LoVo (cell line): ENCODE measurements around the gene KRTAP9-4.
"Not testable (repeated sequence)": the region's sequence is repeated elsewhere in the genome, so short reads cannot be mapped to it uniquely, and the experiment has no call there.

ENCODE experiments used
- DNase-seq: peaks from one replicate; pipeline ENCODE4 v3.0.0-alpha.2; 2016; ENCODE audit warnings: low spot score

The KRTAP9-4 gene, protein sequence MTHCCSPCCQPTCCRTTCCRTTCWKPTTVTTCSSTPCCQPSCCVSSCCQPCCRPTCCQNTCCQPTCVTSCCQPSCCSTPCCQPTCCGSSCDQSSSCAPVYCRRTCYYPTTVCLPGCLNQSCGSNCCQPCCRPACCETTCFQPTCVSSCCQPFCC

DNA sequence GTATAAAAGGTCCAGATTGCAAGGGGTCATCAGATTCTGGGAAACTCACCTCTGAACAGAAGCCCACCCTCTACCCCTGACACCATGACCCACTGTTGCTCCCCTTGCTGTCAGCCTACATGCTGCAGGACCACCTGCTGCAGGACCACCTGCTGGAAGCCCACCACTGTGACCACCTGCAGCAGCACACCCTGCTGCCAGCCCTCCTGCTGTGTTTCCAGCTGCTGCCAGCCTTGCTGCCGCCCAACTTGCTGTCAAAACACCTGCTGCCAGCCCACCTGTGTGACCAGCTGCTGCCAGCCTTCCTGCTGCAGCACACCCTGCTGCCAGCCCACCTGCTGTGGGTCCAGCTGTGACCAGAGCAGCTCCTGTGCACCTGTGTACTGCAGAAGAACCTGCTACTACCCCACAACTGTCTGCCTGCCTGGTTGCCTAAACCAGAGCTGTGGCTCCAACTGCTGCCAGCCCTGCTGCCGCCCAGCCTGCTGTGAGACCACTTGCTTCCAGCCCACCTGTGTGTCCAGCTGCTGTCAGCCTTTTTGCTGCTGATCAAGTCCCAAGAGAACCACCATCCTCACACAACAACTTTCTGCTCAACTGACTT lies at the start of gene KRTAP9-4:
Gene KRTAP9-4, plus strand, starts transcription at position 51 of the 604 bp plus-strand sequence. Its CDS starts 34 bp downstream, at position 85.
- not testable (repeated sequence) for DNase-seq

DNA sequence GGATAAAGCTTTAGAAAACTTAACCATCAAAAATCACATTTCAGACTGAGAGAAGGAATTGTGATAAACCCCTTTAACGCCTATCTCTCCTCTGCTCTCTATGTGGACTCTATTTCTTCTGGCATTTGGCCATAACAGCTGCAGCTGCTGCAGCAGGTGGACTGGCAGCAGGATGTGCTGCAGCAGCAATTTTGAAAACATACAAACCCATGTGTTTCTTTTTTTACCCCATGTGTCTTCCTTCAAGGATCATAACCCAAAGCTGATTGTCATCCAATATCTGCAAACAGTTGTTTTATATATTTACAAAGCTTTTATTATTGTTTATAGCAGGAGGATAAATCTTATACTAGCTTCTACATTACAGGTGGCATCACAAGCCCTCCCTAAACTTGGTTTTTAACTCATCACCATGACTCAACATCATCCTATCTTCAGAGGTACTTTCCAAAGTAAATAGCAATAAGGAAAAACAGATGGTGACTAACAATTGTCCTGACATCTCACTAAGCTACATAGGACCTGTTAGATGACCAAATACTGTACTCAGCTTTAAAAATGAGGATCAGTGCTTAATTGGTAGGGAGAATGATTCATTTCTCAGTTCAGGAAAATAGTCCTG lies 37.5 kb upstream of the KRTAP9-4 start:
- DNase-seq = no peak

DNA sequence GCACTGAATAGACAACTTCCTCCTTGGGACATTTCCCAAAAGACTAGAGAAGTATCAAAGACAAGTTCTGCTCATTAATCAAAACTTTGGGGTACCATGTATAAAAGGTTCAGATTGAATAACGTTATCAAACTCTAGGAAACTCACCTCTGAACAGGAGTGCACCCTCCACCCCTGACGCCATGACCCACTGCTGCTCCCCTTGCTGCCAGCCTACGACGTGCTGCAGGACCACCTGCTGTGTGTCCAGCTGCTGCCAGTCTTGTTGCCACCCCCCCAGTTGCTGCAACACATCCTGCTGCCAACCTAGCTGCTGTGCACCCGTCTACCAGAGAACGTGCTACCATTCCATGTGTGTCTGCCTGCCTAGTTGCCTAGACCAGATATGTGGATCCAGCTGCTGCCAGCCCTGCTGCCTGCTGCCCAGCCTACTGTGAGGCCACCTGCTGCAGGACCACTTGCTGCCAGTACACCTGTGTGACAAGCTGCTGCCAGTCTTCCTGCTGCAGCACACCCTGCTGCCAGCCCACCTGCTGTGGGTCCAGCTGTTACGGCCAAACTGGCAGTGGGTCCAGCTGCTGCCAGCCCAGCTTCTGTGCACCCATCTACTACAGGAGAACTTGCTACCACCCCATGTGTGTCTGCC lies 36.8 kb upstream of the KRTAP9-4 start:
- no peak for DNase-seq

DNA sequence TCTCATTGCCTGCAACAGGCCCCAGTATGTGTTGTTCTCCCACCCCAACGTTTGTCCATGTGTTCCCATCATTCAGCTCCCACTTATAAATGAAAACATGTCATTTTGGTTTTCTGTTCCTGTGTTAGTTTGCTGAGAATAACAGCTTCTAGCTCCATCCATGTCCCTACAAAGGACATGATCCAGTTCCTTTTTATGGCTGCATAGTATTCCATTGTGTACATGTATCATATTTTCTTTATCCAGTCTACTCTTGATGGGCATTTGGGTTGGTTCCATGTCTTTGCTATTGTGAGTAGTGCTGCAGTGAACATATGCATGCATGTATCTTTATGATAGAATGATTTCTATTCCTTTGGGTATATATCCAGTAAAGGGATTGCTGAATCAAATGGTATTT lies 33.8 kb upstream of the KRTAP9-4 start:
- no peak for DNase-seq

DNA sequence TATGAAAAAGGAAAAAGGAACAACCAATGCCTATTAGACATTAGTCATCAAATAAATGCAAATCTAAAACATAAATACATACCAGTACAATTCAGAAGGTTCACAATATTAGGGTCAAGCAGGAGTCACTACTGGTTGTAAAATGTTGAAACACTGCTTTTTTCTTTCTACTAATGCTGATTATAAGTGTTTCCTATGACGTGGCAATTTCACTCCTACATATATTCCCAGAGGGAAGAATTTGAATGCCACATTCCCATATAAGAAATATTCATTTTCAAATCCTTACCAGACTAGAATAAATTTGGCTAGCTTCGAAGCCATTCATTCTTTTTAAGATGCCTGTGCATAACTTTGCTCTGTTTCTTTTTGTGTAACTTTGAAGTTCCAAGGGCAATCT lies 25.7 kb upstream of the KRTAP9-4 start:
- DNase-seq = no peak

DNA sequence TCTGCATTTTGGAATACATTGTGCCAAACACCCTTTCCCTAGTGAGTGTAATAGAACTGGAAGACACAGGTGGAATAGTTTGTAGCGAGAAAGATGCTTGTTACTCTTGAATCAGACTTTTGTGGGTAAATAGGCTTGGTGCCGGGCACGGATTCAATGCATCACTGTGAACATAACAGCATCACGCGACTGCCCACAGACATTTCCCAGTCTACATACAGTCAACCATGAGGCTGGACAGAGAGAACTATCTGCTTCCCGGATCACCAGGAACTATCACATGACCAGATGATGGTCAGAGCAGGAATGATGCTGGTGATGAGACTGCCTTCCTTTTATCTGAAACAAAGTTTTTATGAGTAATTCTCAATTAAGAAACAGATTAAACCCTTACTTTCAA lies 23.4 kb upstream of the KRTAP9-4 start:
- no peak for DNase-seq

DNA sequence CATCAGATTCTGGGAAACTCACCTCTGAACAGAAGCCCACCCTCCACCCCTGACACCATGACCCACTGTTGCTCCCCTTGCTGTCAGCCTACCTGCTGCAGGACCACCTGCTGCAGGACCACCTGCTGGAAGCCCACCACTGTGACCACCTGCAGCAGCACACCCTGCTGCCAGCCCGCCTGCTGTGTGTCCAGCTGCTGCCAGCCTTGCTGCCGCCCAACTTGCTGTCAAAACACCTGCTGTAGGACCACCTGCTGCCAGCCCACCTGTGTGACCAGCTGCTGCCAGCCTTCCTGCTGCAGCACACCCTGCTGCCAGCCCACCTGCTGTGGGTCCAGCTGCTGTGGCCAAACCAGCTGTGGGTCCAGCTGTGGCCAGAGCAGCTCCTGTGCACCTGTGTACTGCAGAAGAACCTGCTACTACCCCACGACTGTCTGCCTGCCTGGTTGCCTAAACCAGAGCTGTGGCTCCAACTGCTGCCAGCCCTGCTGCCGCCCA lies 22.8 kb upstream of the KRTAP9-4 start, which contains the start of gene KRTAP9-2:
Gene KRTAP9-2, plus strand, starts transcription at position 51 of the 498 bp plus-strand sequence. Its CDS starts 7 bp downstream, at position 58.
- not testable (repeated sequence) for DNase-seq

DNA sequence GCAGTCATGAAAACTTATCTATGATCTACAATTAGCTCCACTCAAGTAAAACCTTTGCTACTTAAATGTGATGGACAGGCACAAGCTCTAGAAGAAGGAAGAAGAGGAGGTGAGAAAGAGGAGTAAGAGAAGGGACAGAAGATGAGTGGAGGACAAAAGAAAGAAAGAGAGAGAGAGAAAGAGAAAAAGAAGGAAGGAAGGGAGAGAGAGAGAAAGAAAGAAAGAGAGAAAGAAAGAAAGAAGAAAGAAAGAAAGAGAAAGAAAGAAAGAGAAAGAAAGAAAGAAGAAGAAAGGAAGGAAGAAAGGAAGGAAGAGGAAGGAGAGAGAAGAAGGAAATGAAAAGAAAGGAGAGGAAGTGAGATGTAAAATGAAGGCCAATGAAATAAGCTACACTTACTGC lies 19.4 kb upstream of the KRTAP9-4 start:
- no peak for DNase-seq

DNA sequence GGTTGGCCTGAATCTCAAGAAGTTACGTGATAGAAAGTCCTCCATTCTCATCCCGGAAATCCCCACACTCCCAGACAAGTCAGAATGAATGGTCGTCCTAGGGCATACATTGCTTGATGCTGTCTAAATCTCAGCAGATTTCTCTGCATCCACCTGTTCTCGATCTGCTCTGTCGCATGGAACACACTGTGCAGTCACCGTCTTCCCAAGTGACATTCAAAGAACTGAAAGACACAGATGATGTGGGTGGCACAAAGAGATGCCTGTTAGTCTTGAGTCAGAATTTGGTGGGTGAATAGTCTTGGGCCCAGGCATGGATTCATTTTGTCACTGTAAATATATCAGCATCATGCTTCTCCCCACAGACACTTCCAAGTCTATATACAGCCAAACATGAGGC lies 17.8 kb upstream of the KRTAP9-4 start:
- DNase-seq = no peak

DNA sequence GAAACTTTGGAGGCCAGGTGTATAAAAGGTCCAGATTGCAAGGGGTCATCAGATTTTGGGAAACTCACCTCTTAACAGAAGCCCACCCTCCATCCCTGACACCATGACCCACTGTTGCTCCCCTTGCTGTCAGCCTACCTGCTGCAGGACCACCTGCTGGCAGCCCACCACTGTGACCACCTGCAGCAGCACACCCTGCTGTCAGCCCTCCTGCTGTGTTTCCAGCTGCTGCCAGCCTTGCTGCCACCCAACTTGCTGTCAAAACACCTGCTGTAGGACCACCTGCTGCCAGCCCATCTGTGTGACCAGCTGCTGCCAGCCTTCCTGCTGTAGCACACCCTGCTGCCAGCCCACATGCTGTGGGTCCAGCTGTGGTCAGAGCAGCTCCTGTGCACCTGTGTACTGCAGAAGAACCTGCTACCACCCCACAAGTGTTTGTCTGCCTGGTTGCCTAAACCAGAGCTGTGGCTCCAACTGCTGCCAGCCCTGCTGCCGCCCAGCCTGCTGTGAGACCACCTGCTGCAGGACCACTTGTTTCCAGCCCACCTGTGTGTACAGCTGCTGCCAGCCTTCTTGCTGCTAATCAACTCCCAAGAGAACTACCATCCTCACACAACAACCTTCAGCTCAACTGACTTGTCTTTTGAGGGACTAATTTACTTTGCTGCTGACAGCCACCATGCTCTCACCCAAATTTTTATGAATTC lies 16.9 kb upstream of the KRTAP9-4 start, which contains the start of gene KRTAP9-3:
Gene KRTAP9-3, plus strand, starts transcription at position 51 of the 707 bp plus-strand sequence. Its CDS starts 53 bp downstream, at position 104.
- not testable (repeated sequence) for DNase-seq

DNA sequence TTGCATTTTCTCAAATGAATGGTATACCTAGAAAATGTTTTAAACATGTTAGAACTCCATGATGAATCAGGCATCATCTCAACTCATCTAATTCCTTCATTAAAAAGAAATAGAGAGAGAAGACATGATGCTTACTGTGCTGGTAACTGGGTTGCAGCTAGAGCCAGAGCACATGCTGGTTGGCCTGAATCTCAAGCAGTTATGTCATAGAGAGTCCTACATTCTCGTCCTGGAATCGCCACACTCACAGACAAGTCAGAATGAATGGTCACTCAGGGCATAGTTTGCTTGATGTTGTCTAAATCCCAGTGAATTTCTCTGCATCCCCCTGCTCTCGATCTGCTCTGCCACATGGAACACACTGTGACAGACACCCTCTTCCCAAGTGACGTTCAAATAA lies 12.4 kb upstream of the KRTAP9-4 start:
- DNase-seq = not testable (repeated sequence)

DNA sequence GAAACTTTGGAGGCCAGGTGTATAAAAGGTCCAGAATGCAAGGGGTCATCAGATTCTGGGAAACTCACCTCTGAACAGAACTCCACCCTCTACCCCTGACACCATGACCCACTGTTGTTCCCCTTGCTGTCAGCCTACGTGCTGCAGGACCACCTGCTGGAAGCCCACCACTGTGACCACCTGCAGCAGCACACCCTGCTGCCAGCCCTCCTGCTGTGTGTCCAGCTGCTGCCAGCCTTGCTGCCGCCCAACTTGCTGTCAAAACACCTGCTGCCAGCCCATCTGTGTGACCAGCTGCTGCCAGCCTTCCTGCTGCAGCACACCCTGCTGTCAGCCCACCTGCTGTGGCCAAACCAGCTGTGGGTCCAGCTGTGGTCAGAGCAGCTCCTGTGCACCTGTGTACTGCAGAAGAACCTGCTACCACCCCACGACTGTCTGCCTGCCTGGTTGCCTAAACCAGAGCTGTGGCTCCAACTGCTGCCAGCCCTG lies 11.5 kb upstream of the KRTAP9-4 start, which contains the start of gene KRTAP9-8:
Gene KRTAP9-8, plus strand, starts transcription at position 51 of the 489 bp plus-strand sequence. Its CDS starts 53 bp downstream, at position 104.
- not testable (repeated sequence) for DNase-seq

DNA sequence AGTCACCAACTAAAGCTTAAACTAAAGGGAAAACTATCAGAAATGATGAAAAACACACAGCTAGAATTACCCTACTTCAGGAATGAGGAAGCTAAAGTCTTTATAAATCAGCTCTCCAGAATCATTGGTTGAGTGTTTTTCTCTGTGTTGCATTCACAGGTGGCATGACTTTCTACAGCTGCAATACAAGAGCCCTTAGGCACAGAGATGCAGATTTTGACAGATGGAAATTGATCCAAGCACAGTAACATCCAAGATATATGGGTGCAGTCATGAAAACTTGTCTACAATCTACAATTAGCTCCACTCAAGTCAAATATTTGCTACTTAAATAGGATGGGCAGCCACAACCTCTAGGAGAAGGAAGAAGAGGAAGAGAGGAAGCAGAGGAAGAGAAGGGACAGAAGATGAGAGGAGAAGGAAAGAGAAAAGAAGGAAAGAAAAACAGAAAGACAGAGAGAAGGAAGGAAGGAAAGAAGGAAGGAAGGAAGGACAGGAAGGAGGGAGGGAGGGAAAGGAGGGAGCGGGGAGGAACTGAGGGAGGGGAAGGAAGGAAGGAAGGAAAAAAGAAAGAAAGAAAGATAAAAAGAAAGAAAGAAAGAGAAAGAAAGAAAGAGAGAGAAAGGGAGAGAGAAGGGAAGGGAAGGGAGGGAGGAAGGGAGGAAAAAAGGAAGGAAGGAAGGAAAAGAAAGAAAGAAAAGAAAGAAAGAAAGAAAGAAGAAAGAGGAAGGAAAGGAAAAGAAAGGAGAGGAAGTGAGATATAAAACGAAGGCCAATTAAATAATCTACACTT lies 2.3 kb upstream of the KRTAP9-4 start:
- not testable (repeated sequence) for DNase-seq

DNA sequence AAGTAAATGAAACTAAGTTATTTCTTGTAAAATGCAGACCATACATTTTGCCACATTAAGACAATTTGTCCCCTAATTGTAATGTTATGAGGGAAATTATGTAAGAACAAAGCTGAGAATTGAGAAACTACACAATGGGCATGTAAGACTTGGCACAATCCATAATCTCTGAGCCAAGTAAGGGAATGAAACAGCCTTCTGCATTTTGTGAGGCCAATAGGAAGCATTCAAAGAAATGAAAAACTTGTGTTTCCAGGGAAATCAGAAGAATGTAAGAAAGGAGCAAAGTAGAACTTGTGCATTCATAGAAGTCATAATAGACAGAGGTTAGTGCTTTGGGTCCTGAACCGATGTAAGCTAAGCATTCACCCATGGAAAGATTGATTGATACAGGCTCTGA lies 1.8 kb downstream of the KRTAP9-4 start:
- DNase-seq = no peak

DNA sequence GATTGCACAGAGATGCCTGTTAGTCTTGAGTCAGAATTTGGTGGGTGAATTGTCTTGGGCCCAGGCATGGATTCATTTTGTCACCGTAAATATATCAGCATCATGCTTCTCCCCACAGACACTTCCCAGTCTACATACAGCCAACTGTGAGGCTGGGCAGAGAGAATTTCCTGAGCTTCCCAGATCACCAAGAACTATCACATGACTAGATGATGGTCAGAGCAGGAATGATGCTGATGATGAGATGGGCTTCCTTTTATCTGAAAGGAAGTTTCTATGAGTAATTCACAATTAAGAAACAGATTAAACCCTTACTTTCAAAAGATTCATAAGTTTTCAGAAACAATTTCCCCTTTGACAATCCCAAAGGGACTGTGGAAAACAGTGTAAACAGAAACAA lies 5.4 kb downstream of the KRTAP9-4 start:
- DNase-seq = no peak

DNA sequence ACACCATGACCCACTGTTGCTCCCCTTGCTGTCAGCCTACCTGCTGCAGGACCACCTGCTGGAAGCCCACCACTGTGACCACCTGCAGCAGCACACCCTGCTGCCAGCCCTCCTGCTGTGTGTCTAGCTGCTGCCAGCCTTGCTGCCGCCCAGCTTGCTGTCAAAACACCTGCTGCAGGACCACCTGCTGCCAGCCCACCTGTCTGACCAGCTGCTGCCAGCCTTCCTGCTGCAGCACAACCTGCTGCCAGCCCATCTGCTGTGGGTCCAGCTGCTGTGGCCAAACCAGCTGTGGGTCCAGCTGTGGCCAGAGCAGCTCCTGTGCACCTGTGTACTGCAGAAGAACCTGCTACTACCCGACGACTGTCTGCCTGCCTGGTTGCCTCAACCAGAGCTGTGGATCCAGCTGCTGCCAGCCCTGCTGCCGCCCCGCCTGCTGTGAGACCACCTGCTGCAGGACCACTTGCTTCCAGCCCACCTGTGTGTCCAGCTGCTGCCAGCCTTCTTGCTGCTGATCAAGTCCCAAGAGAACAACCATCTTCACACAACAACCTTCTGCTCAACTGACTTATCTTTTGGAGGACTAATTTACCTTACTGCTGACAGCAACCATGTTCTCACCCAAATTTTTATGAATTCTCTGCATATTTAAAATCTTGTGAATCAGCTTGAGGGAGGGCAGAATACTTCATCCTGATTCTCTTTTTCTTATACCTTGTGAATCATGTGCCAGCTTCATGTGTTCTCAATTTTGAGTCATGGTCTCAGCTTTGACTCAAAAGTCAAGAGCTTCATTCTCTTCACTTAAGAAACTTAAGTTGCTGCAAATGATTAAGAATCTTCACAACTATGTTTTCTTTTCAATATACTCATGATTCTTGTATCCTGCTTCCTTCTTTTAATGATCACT lies 6.1 kb downstream of the KRTAP9-4 start, which contains the start of gene KRTAP9-9:
Gene KRTAP9-9, plus strand, starts transcription at position 4 of the 910 bp plus-strand sequence.
- DNase-seq = not testable (repeated sequence)

DNA sequence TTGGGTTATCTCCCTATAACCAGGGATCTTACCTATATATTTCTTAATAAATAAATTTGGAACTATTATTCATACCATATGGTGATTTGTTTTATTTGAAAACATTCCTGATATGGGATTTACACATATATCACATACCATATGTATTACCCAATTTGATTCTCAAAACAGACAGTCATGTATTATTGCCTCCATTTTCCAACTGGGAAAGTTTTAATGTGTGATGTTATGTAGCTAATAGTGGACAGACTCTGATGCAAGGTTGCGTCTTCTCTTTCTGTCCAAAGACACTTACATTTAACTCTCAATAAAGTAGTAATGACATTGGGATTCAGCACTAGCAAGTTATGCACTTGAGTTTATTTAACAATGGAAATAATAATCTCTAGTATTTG lies 6.8 kb downstream of the KRTAP9-4 start:
- no peak for DNase-seq

DNA sequence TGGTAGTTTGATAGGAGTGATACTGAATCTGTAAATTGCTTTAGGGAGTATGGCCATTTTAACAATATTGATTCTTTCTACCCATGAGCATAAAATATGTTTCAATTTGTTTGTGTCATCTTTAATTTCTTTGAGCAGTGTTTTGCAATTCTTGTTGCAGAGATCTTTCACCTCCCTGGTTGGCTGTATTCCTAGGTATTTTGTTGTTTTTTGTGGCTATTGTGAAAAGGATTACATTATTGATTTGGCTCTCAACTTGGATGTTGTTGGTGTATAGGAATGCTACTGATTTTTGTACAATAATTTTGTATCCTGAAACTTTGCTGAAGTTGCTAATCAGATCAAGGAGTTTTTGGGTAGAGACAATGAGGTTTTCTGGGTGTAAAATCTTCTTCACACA lies 8.9 kb downstream of the KRTAP9-4 start:
- DNase-seq = no peak

DNA sequence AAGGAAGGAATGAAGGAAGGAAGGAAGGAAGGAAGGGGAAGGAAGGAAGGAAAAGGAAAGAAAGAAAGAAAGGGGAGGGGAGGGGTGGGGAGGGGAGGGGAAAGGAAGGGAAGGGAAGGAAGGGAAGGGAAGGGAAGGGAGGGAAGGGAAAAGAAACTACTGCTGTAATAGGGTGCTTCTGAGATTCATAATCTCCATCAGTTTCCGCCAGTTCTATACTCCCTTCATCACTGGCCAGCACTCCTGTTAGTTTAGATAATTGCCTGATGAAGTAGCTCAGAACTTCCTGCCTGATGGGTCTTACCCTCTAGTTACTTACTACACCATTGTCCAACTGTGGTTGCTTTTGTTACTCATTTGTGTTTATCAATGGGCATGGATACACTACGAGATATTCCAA lies 13.7 kb downstream of the KRTAP9-4 start:
- DNase-seq = no peak

DNA sequence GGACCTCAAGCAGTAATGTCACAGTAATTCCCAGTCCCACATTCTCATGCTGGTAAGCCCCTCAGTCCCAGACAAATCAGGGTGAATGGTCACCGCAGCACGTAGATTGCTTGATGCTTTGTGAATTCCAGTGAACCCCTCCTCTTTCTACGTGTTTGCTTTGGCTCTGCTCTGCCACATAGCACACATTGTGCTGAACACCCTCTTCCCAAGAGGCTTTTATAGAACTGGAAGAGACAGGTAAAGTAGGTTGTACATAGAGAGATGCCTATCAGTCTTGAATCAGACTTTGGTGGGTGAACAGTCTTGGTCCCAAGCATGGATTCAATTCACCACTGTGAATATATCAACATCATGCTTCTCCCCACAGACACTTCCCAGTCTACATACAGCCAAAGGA lies 15.1 kb downstream of the KRTAP9-4 start:
- DNase-seq = no peak
